HEK293T (cell line): ENCODE data around the gene STARD5.

Experiments used
- CTCF ChIA-PET: fragments of 350-600 bp; formaldehyde crosslinking; extraction: SDS; loops from one replicate; lab custom pipeline; 2021; ENCODE audit warnings: antibody characterized with exemption, inconsistent platforms; lab: Yijun Ruan, JAX
- POLR2A ChIA-PET: fragments of 350-600 bp; formaldehyde crosslinking; extraction: SDS; loops from one replicate; lab custom pipeline; 2020; ENCODE audit warnings: antibody characterized with exemption, inconsistent platforms; lab: Yijun Ruan, JAX
- DNase-seq: peaks from one replicate; pipeline ENCODE4 v3.0.0; 2012; ENCODE audit warnings: mixed read lengths; ENCODE audit errors: extremely low spot score
- ARNT ChIP-seq: fragments of 450-650 bp; IDR thresholded peaks from 2 replicates; pipeline ENCODE4 v1.6.1; 2017; ENCODE audit warnings: mild to moderate bottlenecking
- BHLHE40 ChIP-seq: fragments of 450-650 bp; IDR thresholded peaks from 2 replicates; pipeline ENCODE4 v1.6.1; 2016; ENCODE audit warnings: mild to moderate bottlenecking, moderate library complexity, borderline replicate concordance
- CTBP1 ChIP-seq: fragments of 450-650 bp; IDR thresholded peaks from 2 replicates; pipeline ENCODE4 v1.6.1; 2016; ENCODE audit warnings: borderline replicate concordance
- ELF4 ChIP-seq: fragments of 450-650 bp; IDR thresholded peaks from 2 replicates; pipeline ENCODE4 v1.6.1; 2017; ENCODE audit warnings: antibody characterized with exemption
- FOXA1 ChIP-seq: fragments of 450-650 bp; IDR thresholded peaks from 2 replicates; pipeline ENCODE4 v1.6.1; 2016; ENCODE audit warnings: mild to moderate bottlenecking
- FOXK2 ChIP-seq: fragments of 450-650 bp; IDR thresholded peaks from 2 replicates; pipeline ENCODE4 v1.6.1; 2016; ENCODE audit warnings: mild to moderate bottlenecking
- FOXM1 ChIP-seq: fragments of 450-650 bp; IDR thresholded peaks from 2 replicates; pipeline ENCODE4 v1.6.1; 2017; ENCODE audit warnings: mild to moderate bottlenecking, borderline replicate concordance
- HDGF ChIP-seq: fragments of 450-650 bp; IDR thresholded peaks from 2 replicates; pipeline ENCODE4 v1.6.1; 2017; ENCODE audit warnings: antibody characterized with exemption, borderline replicate concordance
- L3MBTL2 ChIP-seq: fragments of 450-650 bp; conservative IDR thresholded peaks from 2 replicates; pipeline ENCODE4 v1.6.1; 2016; ENCODE audit warnings: mild to moderate bottlenecking
- LEF1 ChIP-seq: fragments of 450-650 bp; IDR thresholded peaks from 2 replicates; pipeline ENCODE4 v1.6.1; 2017; ENCODE audit warnings: mild to moderate bottlenecking, borderline replicate concordance
- NFRKB ChIP-seq: fragments of 450-650 bp; IDR thresholded peaks from 2 replicates; pipeline ENCODE4 v1.6.1; 2016; ENCODE audit warnings: mild to moderate bottlenecking, moderate library complexity
- SP1 ChIP-seq: fragments of 450-650 bp; IDR thresholded peaks from 2 replicates; pipeline ENCODE4 v1.6.1; 2017
- SUZ12 ChIP-seq: fragments of 450-650 bp; IDR thresholded peaks from 2 replicates; pipeline ENCODE4 v1.6.1; 2016; ENCODE audit warnings: mild to moderate bottlenecking
- TARDBP ChIP-seq: fragments of 450-650 bp; IDR thresholded peaks from 2 replicates; pipeline ENCODE4 v1.6.1; 2016
- ZNF384 ChIP-seq: fragments of 450-650 bp; IDR thresholded peaks from 2 replicates; pipeline ENCODE4 v1.6.1; 2016
- TF ChIP-seq, protein P1 (sequence below): fragments of 450-650 bp; IDR thresholded peaks from 2 replicates; pipeline ENCODE4 v1.6.1; 2016

Gene STARD5

DNA sequence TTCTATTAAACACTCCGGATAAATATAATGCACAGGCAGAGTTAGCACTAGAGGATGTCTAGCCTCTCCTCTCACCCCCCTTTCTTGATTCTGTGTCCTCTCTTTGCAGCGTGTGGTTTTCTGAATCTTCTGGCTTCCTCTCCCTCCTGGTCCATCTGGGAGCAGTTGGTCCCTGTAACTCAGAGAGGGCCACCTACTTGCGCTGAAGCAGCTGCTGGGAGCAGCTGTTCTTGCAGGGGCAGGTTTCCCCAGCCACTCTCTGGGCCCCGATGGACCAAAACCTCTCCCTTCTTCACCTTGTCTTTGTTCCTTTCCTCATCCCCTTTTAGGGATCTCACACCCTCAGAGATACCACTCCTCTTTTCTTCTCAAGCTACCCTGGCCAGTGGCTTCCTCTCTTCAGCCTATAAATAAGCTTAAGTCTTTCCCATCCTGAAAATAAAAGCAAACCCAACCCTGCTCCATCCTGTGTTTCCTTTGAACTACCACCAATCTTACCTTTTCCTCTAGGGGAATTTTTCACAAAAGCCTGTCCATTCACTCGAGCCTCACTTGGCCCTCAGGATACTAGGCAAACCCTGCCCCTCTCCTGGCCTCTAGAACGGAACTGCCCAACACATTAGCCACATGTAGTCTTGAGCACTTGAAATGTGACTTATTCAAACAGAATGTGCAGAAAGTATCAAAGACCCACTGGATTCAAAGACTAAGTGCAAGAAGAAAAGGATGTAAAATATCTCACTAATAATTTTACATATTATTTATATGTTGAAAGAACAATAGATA is 59.7 kb downstream of the STARD5 start:
- no peak for DNase-seq
- ChIA-PET POLR2A (interaction anchor here (1.1 kb wide), 1 partner anchor 263 kb away, joined by 3 read pairs; no protein-coding TSS in a partner anchor), CTCF (interaction anchor here (0.7 to 3.1 kb wide), 4 partner anchors 109 to 814 kb away, joined by 3 to 107 read pairs (median 48); no protein-coding TSS in a partner anchor)
- no peak for TF ChIP-seq ARNT
- no peak for TF ChIP-seq ZNF384
- no peak for TF ChIP-seq FOXK2
- no peak for TF ChIP-seq FOXM1
- no peak for TF ChIP-seq NFRKB
- TF ChIP-seq HDGF: no peak
- no peak for TF ChIP-seq SP1
- no peak for TF ChIP-seq BHLHE40
- TF ChIP-seq LEF1: no peak
- TF ChIP-seq, protein P1, sequence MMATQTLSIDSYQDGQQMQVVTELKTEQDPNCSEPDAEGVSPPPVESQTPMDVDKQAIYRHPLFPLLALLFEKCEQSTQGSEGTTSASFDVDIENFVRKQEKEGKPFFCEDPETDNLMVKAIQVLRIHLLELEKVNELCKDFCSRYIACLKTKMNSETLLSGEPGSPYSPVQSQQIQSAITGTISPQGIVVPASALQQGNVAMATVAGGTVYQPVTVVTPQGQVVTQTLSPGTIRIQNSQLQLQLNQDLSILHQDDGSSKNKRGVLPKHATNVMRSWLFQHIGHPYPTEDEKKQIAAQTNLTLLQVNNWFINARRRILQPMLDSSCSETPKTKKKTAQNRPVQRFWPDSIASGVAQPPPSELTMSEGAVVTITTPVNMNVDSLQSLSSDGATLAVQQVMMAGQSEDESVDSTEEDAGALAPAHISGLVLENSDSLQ: no peak
- no peak for TF ChIP-seq CTBP1
- no peak for TF ChIP-seq FOXA1

DNA sequence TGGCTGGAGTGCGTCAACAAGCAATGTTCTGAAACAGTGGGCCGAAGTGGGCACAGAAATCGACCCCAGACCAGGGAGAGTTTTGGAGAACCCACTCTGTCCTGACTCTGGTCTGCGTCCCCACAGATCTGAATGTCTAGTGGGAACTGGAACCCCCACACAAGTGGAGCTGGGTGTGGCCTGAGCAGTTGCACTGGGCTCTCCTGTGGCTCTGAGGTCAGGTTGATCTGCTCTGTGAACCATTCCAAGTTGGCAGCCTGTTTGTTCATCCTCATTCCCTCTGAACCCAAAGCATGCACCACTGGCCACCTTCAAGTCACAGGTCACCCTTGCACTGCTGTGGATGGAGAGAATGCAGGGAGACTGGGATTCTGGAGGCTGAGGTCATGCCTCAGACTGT is 60.5 kb downstream of the STARD5 start:
- DNase-seq: no peak
- TF ChIP-seq, protein P1: no peak
- TF ChIP-seq HDGF: no peak
- no peak for TF ChIP-seq L3MBTL2
- TF ChIP-seq FOXM1: no peak
- TF ChIP-seq NFRKB: no peak
- TF ChIP-seq ELF4: no peak
- no peak for TF ChIP-seq LEF1
- no peak for TF ChIP-seq SUZ12
- CTCF ChIA-PET: interaction anchor here (0.7 to 1.4 kb wide), 4 partner anchors 107 to 1203 kb away, joined by 3 to 7 read pairs (median 4); no protein-coding TSS in a partner anchor
- POLR2A ChIA-PET: no interaction called here

DNA sequence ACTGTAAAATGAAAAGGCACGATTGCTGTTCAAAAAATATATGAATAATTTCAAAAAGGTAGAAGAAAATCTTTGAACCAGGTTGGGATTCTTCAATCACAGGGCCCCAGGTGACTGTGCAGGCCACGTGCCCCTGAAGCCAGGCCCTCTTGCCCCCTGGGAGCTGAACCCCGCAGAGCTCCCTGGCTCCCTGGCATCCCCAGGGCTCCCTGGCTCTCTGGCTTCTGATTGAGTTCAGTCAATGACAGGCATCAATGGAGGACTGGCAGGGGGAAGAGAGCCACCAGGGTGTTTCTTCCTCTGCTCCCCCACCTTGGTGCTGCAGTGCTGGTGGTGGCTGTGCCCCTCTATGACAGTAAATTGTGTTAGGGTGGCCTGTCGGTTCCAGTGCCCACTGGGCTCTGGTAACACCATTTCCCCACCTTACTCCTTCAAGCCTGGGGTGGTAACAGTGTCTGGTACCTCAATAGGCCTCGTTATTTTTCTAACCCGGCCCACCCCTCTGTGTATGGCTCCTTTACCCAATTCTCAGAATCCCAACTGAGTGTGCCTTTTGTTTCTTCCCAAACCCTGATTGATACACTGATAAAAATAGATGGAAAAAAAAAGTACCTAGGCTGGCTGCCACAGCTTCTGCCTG is 62.6 kb downstream of the STARD5 start:
- ChIA-PET POLR2A (interaction anchor here (0.8 kb wide), 1 partner anchor 79 kb away, joined by 3 read pairs; no protein-coding TSS in a partner anchor), CTCF (interaction anchor here (1.0 to 1.4 kb wide), 3 partner anchors 106 to 282 kb away, joined by 3 read pairs; no protein-coding TSS in a partner anchor)
- TF ChIP-seq ZNF384 (no peak), FOXK2 (no peak), TARDBP (no peak), SUZ12 (no peak), BHLHE40 (no peak), FOXM1 (no peak), FOXA1 (no peak), ELF4 (no peak), SP1 (no peak), LEF1 (no peak), NFRKB (no peak), HDGF (no peak), CTBP1 (no peak), L3MBTL2 (no peak)
- DNase-seq: no peak

DNA sequence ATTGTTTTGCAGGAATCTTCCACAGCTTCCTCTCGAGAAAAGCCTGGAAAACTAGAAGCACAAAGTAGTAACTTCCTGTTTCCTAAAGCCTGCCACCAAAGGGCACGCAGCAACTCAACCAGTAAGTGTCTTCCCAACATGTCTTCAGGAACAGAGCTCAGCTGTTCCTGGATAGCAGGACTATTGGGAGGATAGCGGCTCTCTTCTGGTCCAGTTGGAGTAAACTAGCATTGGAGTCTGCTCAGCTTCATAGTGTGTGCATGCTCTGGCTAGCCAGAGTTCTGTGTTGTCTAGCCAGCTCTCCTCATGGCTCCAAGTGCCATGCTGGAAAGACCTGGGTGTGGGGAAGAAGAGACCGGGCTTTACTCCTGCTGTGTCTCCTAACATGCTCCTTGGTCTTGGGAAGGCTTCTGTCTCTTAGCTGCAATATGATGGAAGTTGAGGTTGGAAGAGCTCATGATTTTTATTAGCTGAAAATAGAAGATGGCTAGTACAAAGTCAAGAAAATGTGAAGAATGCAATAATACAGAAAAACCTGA is 64.1 kb downstream of the STARD5 start:
- CTCF ChIA-PET: interaction anchor here (0.7 to 1.4 kb wide), 5 partner anchors 104 to 282 kb away, joined by 3 to 5 read pairs (median 3); no protein-coding TSS in a partner anchor
- TF ChIP-seq FOXA1: no peak
- TF ChIP-seq HDGF: no peak
- no peak for TF ChIP-seq ELF4
- no peak for TF ChIP-seq FOXK2
- TF ChIP-seq, protein P1: no peak
- no peak for TF ChIP-seq SP1
- TF ChIP-seq ARNT: no peak
- TF ChIP-seq NFRKB: no peak
- POLR2A ChIA-PET: no interaction called here
- no peak for DNase-seq
